NCI-H146 (cell line): Measurements from ENCODE around the gene CSDE1.

ENCODE experiments used
- DNase-seq: peaks from one replicate; lab custom pipeline; 2025; lab: John Stamatoyannopoulos, UW

The CSDE1 gene

GRCh38 chr1:114749835-114750234 is 7.9 kb downstream of the CSDE1 start:
- DNase-seq = no peak

GRCh38 chr1:114746450-114747121 is 11.2 kb downstream of the CSDE1 start:
- no peak for DNase-seq

- no peak for DNase-seq
These were observed 12.5 kb downstream of the CSDE1 start for GRCh38 chr1:114745291-114745690.

- DNase-seq = no peak
These were observed 15.6 kb downstream of the CSDE1 start for GRCh38 chr1:114741963-114742746.

- no peak for DNase-seq
These were observed 17.5 kb downstream of the CSDE1 start for GRCh38 chr1:114740331-114740730.

GRCh38 chr1:114737314-114737849 is 20.4 kb downstream of the CSDE1 start:
- no peak for DNase-seq

GRCh38 chr1:114735479-114735878 is 22.3 kb downstream of the CSDE1 start:
- DNase-seq = no peak

GRCh38 chr1:114729782-114730181 is 28.0 kb downstream of the CSDE1 start:
- DNase-seq = no peak

- no peak for DNase-seq
These were observed 29.2 kb downstream of the CSDE1 start for GRCh38 chr1:114728553-114728952.

GRCh38 chr1:114725230-114725629 is 32.6 kb downstream of the CSDE1 start:
- no peak for DNase-seq

- no peak for DNase-seq
These were observed 33.9 kb downstream of the CSDE1 start for GRCh38 chr1:114723915-114724314.

GRCh38 chr1:114723457-114723856 is 34.3 kb downstream of the CSDE1 start:
- DNase-seq = no peak

- no peak for DNase-seq
These were observed 37.3 kb downstream of the CSDE1 start for GRCh38 chr1:114720492-114720891.

- DNase-seq = no peak
These were observed 38.4 kb downstream of the CSDE1 start for GRCh38 chr1:114719424-114719787.

- no peak for DNase-seq
These were observed 38.9 kb downstream of the CSDE1 start for GRCh38 chr1:114718661-114719423.

GRCh38 chr1:114716304-114717170 is 41.2 kb downstream of the CSDE1 start, which contains the start of gene NRAS:
Gene NRAS, minus strand, starts transcription at chr1:114716771. Its CDS starts 611 bp downstream, at chr1:114716160.
- peak; percentile 87 for DNase-seq

- DNase-seq = peak; percentile 31
These were observed 41.9 kb downstream of the CSDE1 start for GRCh38 chr1:114715952-114716303.

GRCh38 chr1:114712977-114713376 is 44.8 kb downstream of the CSDE1 start:
- no peak for DNase-seq

- no peak for DNase-seq
These were observed 47.4 kb downstream of the CSDE1 start for GRCh38 chr1:114710360-114710759.

GRCh38 chr1:114707604-114708003 is 50.2 kb downstream of the CSDE1 start:
- no peak for DNase-seq

GRCh38 chr1:114703242-114703641 is 54.5 kb downstream of the CSDE1 start:
- no peak for DNase-seq

- DNase-seq = no peak
These were observed 55.0 kb downstream of the CSDE1 start for GRCh38 chr1:114702737-114703136.
